MCF 10A (cell line): ENCODE results near the gene DIS3. TPM values are rescaled to one million over a fixed set of nuclear protein-coding genes. Genes with fewer than 3 reads are reported as not detected.

Experiments
- Bru-seq: library from RNA; stranded (reverse); fragments of 400-500 nt; gene quantifications from one replicate; lab custom pipeline; 2021; lab: Mats Ljungman, UMichigan
- BruChase-seq, 2 experiments: library from RNA; stranded (reverse); fragments of 400-500 nt; gene quantifications; one replicate each; lab custom pipeline; 2021; lab: Mats Ljungman, UMichigan
- BruUV-seq: library from RNA; stranded (reverse); fragments of 400-500 nt; replicated peaks from 2 replicates; lab custom pipeline; 2021; lab: Mats Ljungman, UMichigan
- CTCF ChIA-PET: fragments of 300-600 bp; sonication (Branson Sonifier 250); formaldehyde crosslinking; extraction: SDS; loops from one replicate; lab custom pipeline; 2021; ENCODE audit warnings: antibody characterized with exemption, inconsistent platforms; lab: Yijun Ruan, JAX
- POLR2A ChIA-PET: fragments of 300-600, 350-650 bp; sonication (Branson Sonifier 250); formaldehyde crosslinking; extraction: SDS; loops from one replicate; lab custom pipeline; 2020; ENCODE audit warnings: antibody characterized with exemption, inconsistent platforms; lab: Yijun Ruan, JAX
- DNase-seq: peaks from one replicate; pipeline ENCODE4 v3.0.0-alpha.2; 2018; ENCODE audit not compliant: unreplicated experiment
- H3K27ac Mint-ChIP-seq: one replicate; pipeline ENCODE4 v1.8.0; 2022; ENCODE audit warnings: mild to moderate bottlenecking, low read depth, mixed read lengths; ENCODE audit not compliant: unreplicated experiment
- H3K27me3 Mint-ChIP-seq: one replicate; pipeline ENCODE4 v1.8.0; 2022; ENCODE audit warnings: mixed read lengths; ENCODE audit not compliant: insufficient read depth, unreplicated experiment
- H3K36me3 Mint-ChIP-seq: one replicate; pipeline ENCODE4 v1.8.0; 2022; ENCODE audit warnings: mild to moderate bottlenecking, moderate library complexity, mixed read lengths; ENCODE audit not compliant: insufficient read depth, unreplicated experiment
- H3K4me1 Mint-ChIP-seq: one replicate; pipeline ENCODE4 v1.8.0; 2022; ENCODE audit warnings: mixed read lengths; ENCODE audit not compliant: insufficient read depth, unreplicated experiment
- H3K4me3 Mint-ChIP-seq: one replicate; pipeline ENCODE4 v1.8.0; 2022; ENCODE audit warnings: mild to moderate bottlenecking, moderate library complexity, mixed read lengths; ENCODE audit not compliant: unreplicated experiment
- H3K9me3 Mint-ChIP-seq: one replicate; pipeline ENCODE4 v1.8.0; 2022; ENCODE audit warnings: mixed read lengths; ENCODE audit not compliant: unreplicated experiment
- intact Hi-C: fragments of 100-400 bp; cut with micrococcal nuclease; formaldehyde crosslinking; loops from 2 replicates; pipeline ENCODE4 v1.14.1; 2022
- long read RNA-seq: library from polyadenylated mRNA; stranded (forward); transcript quantifications from one replicate; pipeline ENCODE4 v2.0.0, GENCODE V29; 2022
- total RNA-seq: library from RNA; stranded (reverse); gene quantifications from 2 replicates; pipeline ENCODE4 v1.2.3, GENCODE V29; 2022
- TF ChIP-seq, protein P1 (sequence below): fragments of 200-600 bp; IDR thresholded peaks from one replicate; pipeline ENCODE4 v1.8.0; 2022; ENCODE audit warnings: antibody characterized with exemption, mild to moderate bottlenecking; ENCODE audit not compliant: unreplicated experiment

The DIS3 gene, protein sequence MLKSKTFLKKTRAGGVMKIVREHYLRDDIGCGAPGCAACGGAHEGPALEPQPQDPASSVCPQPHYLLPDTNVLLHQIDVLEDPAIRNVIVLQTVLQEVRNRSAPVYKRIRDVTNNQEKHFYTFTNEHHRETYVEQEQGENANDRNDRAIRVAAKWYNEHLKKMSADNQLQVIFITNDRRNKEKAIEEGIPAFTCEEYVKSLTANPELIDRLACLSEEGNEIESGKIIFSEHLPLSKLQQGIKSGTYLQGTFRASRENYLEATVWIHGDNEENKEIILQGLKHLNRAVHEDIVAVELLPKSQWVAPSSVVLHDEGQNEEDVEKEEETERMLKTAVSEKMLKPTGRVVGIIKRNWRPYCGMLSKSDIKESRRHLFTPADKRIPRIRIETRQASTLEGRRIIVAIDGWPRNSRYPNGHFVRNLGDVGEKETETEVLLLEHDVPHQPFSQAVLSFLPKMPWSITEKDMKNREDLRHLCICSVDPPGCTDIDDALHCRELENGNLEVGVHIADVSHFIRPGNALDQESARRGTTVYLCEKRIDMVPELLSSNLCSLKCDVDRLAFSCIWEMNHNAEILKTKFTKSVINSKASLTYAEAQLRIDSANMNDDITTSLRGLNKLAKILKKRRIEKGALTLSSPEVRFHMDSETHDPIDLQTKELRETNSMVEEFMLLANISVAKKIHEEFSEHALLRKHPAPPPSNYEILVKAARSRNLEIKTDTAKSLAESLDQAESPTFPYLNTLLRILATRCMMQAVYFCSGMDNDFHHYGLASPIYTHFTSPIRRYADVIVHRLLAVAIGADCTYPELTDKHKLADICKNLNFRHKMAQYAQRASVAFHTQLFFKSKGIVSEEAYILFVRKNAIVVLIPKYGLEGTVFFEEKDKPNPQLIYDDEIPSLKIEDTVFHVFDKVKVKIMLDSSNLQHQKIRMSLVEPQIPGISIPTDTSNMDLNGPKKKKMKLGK
- total RNA-seq (41.3 and 44.4 TPM in 2 replicates), Bru-seq, nascent RNA (percentile 95 among the genes with signal in this experiment), BruChase-seq, experiment 1, labeled RNA remaining after a 6-hour chase (percentile 94 among the genes with signal in this experiment), BruChase-seq, experiment 2, labeled RNA remaining after a 2-hour chase (percentile 94 among the genes with signal in this experiment)
- long read RNA-seq, full-length matches to known transcripts, result 98 of 140 reads
- long read RNA-seq, partial matches to known transcripts, result 22 of 140 reads
- long read RNA-seq, other reads (novel, unspliced or antisense), result 20 of 140 reads

DNA sequence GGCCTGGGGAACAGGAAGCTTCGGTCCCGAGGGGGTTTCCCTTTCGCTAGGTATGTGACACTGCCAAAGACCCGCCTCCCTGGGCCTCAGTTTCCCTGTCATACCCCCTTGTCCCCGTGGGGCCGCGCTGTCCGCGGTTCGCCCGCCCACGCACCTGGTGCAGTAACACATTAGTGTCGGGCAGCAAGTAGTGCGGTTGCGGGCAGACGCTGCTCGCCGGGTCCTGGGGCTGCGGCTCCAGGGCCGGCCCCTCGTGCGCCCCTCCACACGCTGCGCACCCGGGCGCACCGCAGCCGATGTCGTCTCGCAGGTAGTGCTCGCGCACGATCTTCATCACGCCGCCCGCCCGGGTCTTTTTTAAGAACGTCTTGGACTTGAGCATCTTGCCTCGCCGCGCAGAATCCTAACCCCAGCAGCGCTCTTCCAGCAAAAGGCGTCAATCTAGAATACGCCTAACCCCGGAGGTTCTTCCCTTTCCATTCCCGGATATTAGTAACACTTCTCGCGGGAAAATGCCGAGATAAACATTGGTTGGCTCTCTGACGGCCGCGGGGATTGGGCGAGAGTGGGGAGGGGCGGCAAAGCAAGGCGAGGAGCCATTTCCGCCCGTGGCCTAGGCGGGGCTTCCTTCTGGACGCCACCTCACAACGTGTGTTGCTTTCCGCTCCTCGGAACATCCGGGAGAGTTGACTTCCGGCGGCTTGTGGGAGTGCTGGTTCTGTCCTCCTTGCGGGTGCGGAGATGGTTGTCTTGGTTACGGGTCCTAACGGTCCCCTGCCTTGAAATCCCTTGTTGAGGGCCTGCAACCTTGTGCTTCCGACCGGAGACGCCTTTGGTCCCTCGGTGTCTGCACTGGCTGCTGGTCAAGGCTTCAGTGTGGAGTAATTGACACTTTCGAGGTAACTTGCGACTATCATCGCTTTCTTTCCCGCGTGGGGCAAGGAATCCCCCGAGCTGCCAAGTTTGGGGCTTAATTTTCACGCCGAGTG is at the start of gene DIS3, which contains the start of gene PIBF1:
TSS of gene DIS3 (minus strand) at position 450 of the 989 bp plus-strand sequence. CDS start at position 382, 68 bp downstream.
TSS of gene PIBF1 (plus strand) at position 683 of the 989 bp plus-strand sequence. CDS start 1,337 bp downstream, outside the sequence.
- peak; percentile 99 for DNase-seq
- peaks cover 29% of the 10 kb centered on the region for H3K36me3 Mint-ChIP-seq
- H3K27me3 Mint-ChIP-seq, result no peaks in the 10 kb centered on the region
- POLR2A ChIA-PET, result interaction anchor here (0.6 to 2.8 kb wide), 11 partner anchors 11 to 280 kb away, joined by 3 to 14 read pairs (median 4); partner anchors contain the start of genes BORA, KLF5 and MZT1
- H3K4me1 Mint-ChIP-seq, result peaks cover 30% of the 10 kb centered on the region
- peak within 1 kb of the TSS; percentile 98 for H3K27ac Mint-ChIP-seq
- TSS peak; percentile 63 for BruUV-seq
- intact Hi-C loops, result no loop called here
- TF ChIP-seq, protein P1, sequence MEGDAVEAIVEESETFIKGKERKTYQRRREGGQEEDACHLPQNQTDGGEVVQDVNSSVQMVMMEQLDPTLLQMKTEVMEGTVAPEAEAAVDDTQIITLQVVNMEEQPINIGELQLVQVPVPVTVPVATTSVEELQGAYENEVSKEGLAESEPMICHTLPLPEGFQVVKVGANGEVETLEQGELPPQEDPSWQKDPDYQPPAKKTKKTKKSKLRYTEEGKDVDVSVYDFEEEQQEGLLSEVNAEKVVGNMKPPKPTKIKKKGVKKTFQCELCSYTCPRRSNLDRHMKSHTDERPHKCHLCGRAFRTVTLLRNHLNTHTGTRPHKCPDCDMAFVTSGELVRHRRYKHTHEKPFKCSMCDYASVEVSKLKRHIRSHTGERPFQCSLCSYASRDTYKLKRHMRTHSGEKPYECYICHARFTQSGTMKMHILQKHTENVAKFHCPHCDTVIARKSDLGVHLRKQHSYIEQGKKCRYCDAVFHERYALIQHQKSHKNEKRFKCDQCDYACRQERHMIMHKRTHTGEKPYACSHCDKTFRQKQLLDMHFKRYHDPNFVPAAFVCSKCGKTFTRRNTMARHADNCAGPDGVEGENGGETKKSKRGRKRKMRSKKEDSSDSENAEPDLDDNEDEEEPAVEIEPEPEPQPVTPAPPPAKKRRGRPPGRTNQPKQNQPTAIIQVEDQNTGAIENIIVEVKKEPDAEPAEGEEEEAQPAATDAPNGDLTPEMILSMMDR, result no peak
- CTCF ChIA-PET, result no interaction called here
- peak within 1 kb of the TSS; percentile 95 for H3K4me3 Mint-ChIP-seq
- no peaks in the 10 kb centered on the region for H3K9me3 Mint-ChIP-seq

DNA sequence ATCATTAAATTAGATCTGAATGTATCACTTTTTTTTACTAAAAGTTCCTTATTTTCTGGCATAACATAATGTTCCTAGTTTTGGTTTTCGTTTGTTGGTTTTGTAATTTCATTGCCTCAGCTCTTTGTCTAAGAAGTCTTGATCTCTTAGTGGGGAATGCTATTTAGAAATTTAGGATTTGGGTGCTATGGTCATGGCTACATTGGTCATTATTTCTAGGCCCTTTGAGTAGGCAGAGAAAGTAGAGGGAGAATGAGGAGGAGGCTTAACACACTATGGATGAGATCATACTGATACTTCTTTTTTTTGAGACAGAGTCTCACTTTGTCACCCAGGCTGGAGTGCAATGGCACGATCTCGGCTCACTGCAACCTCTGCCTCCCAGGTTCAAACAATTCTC is 42.0 kb upstream of the DIS3 start:
- no peaks in the 10 kb centered on the region for H3K27me3 Mint-ChIP-seq
- no peak for DNase-seq
- H3K36me3 Mint-ChIP-seq, result peaks cover 42% of the 10 kb centered on the region
- TF ChIP-seq, protein P1, result no peak
- H3K4me3 Mint-ChIP-seq, result no peak overlapping the region
- ChIA-PET POLR2A (no interaction called here), CTCF (interaction anchor here (0.6 to 0.7 kb wide), 2 partner anchors 8 to 1350 kb away, joined by 3 read pairs; no protein-coding TSS in a partner anchor)
- no peak overlapping the region for H3K27ac Mint-ChIP-seq
- intact Hi-C loops, result no loop called here
- no TSS peak for BruUV-seq
- no peaks in the 10 kb centered on the region for H3K4me1 Mint-ChIP-seq
- no peaks in the 10 kb centered on the region for H3K9me3 Mint-ChIP-seq

DNA sequence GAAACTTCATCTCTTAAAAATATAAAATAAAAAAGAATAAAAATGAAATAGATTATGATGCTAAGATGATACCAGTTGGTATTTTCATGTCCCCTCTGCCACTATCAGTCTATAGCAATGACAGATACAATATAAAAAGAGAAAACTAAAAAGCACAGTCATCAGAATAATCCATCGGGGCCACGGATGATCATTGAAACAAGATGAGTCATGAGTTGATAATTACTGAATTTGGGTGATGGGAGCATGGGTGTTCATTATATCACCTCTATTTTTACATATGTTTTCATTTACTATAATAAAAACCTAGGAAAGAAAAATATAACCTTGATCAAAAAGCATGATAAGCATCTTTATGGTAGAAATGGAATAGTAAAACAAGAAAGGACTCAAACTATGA is 41.4 kb upstream of the DIS3 start:
- CTCF ChIA-PET, result interaction anchor here (0.5 kb wide), 1 partner anchor 12 kb away, joined by 3 read pairs; no protein-coding TSS in a partner anchor
- TF ChIP-seq, protein P1, result no peak
- Mint-ChIP-seq H3K4me1 (no peaks in the 10 kb centered on the region), H3K27me3 (no peaks in the 10 kb centered on the region), H3K27ac (no peak overlapping the region), H3K36me3 (peaks cover 41% of the 10 kb centered on the region), H3K4me3 (no peak overlapping the region), H3K9me3 (no peaks in the 10 kb centered on the region)
- intact Hi-C loops, result no loop called here
- no TSS peak for BruUV-seq
- POLR2A ChIA-PET, result interaction anchor here (0.7 kb wide), 1 partner anchor 1161 kb away, joined by 3 read pairs; no protein-coding TSS in a partner anchor
- no peak for DNase-seq
